Measurements from ENCODE around the gene RASIP1.
"Not testable (repeated sequence)": the region's sequence is repeated elsewhere in the genome, so short reads cannot be mapped to it uniquely, and the experiment has no call there.

Gene RASIP1

DNA sequence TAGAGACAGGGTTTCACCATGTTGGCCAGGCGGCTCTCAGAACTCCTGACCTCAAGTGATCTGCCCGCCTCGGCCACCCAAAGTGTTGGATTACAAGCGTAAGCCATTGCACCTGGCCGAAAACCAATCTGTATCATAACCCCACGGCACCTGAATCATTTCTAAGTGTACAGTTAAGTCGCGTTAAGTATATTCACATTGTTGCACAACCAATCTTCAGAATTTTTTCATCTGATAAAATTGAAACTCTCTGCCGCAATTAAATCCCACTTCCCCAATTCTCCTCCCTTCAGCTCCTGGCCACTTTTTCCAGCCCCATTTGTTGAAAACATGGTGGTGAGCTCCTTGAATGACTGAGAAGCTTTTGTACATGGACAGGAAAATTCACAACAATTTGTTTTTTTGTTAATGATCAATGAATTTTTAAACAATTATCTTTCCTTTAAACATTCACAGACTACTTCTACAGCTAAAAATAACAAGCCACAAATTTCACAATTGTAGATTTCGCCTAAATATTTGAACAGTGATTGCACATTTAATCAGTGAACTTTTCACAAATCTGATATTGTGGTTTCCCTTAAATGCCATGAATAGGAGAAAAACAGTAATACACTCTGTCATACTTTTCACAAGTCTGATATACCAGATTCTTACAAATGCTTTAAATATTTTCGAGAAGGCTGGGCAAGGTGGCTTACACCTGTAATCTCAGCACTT lies 28.7 kb upstream of the RASIP1 start:
- ATAC-seq (ENCODE audit: insufficient read depth, low read depth), result no peak
- H4K20me1 ChIP-seq (ENCODE audit: insufficient read depth, low read length), result no peaks in the 10 kb centered on the region
- H2AFZ ChIP-seq (ENCODE audit: low read depth, low read length), result no peak overlapping the region
- no peaks in the 10 kb centered on the region for H3K27me3 ChIP-seq (ENCODE audit: insufficient read depth, low read length, poor library complexity)
- DNase-seq, result no peak
- no peak overlapping the region for H3K9ac ChIP-seq (ENCODE audit: low read depth, low read length)
- TF ChIP-seq, protein P1, sequence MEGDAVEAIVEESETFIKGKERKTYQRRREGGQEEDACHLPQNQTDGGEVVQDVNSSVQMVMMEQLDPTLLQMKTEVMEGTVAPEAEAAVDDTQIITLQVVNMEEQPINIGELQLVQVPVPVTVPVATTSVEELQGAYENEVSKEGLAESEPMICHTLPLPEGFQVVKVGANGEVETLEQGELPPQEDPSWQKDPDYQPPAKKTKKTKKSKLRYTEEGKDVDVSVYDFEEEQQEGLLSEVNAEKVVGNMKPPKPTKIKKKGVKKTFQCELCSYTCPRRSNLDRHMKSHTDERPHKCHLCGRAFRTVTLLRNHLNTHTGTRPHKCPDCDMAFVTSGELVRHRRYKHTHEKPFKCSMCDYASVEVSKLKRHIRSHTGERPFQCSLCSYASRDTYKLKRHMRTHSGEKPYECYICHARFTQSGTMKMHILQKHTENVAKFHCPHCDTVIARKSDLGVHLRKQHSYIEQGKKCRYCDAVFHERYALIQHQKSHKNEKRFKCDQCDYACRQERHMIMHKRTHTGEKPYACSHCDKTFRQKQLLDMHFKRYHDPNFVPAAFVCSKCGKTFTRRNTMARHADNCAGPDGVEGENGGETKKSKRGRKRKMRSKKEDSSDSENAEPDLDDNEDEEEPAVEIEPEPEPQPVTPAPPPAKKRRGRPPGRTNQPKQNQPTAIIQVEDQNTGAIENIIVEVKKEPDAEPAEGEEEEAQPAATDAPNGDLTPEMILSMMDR (IDR thresholded peaks at IDR 0.05; ENCODE audit: borderline replicate concordance, extremely low read depth, low read length, poor library complexity, severe bottlenecking), result no peak
- TF ChIP-seq EZH2 (IDR thresholded peaks at IDR 0.05; ENCODE audit: borderline replicate concordance, low read depth, low read length, severe bottlenecking), result no peak
- no peak overlapping the region for H3K27ac ChIP-seq (ENCODE audit: low read length)
- H3K4me2 ChIP-seq (ENCODE audit: insufficient read depth, low read length), result no peak overlapping the region
- no peaks in the 10 kb centered on the region for H3K79me2 ChIP-seq (ENCODE audit: insufficient read depth, low read length)
- no peak overlapping the region for H3K4me3 ChIP-seq (ENCODE audit: low read depth in 1 of 2, low read length in 2 of 2)
- H3K4me1 ChIP-seq (ENCODE audit: insufficient read depth, low read length), result no peaks in the 10 kb centered on the region
- H3K36me3 ChIP-seq (ENCODE audit: insufficient read depth, low read length), result no peaks in the 10 kb centered on the region
- no peaks in the 10 kb centered on the region for H3K9me3 ChIP-seq (ENCODE audit: insufficient read depth, low read length, severe bottlenecking)

DNA sequence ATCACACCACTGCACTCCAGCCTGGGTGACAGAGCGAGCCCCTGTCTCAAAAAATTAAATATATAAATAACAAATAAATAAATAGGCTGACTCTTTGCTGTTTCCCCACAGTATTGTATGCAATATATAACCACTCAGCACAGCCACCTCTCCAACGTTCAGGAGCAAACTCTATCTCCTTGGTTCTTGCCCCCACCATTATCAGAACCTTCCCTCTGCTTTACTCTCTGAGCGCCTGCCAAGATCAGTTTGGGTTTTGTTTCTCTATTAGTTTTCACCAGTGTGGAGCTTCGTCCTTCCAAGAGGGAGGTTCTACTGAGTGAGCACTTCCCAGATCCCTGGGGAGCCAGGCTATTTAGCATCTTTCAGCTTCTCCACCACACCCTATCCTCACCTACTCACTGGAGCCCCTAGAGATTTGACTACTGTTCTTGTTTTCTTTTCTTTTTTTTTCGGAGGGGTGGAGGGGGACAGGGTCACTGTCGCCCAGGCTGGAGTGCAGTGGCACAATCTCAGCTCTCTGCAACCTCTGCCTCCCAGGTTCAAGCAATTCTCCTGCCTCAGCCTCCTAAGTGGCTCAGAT lies 27.9 kb upstream of the RASIP1 start:
- H3K27ac ChIP-seq (ENCODE audit: low read length); H2AFZ ChIP-seq (ENCODE audit: low read depth, low read length); H3K9ac ChIP-seq (ENCODE audit: low read depth, low read length); H3K79me2 ChIP-seq (ENCODE audit: insufficient read depth, low read length); ATAC-seq (ENCODE audit: insufficient read depth, low read depth); H3K9me3 ChIP-seq (ENCODE audit: insufficient read depth, low read length, severe bottlenecking); H4K20me1 ChIP-seq (ENCODE audit: insufficient read depth, low read length); H3K4me3 ChIP-seq (ENCODE audit: low read depth in 1 of 2, low read length in 2 of 2); DNase-seq; H3K4me1 ChIP-seq (ENCODE audit: insufficient read depth, low read length); H3K27me3 ChIP-seq (ENCODE audit: insufficient read depth, low read length, poor library complexity); H3K36me3 ChIP-seq (ENCODE audit: insufficient read depth, low read length); H3K4me2 ChIP-seq (ENCODE audit: insufficient read depth, low read length): not testable (repeated sequence)

DNA sequence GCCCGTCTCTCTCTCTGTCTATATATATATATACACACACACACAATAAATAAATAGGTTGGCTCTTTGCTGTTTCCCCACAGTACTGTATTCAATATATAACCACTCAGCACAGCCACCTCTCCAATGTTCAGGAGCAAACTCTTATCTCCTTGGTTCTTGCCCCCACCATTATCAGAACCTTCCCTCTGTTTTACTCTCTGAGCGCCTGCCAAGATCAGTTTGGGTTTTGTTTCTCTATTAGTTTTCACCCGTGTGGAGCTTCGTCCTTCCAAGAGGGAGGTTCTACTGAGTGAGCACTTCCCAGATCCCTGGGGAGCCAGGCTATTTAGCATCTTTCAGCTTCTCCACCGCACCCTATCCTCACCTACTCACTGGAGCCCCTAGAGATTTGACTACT lies 25.4 kb upstream of the RASIP1 start:
- H3K79me2 ChIP-seq (ENCODE audit: insufficient read depth, low read length); H3K27me3 ChIP-seq (ENCODE audit: insufficient read depth, low read length, poor library complexity); H3K4me2 ChIP-seq (ENCODE audit: insufficient read depth, low read length); H4K20me1 ChIP-seq (ENCODE audit: insufficient read depth, low read length); H3K9me3 ChIP-seq (ENCODE audit: insufficient read depth, low read length, severe bottlenecking); ATAC-seq (ENCODE audit: insufficient read depth, low read depth); H3K4me1 ChIP-seq (ENCODE audit: insufficient read depth, low read length); DNase-seq; H3K36me3 ChIP-seq (ENCODE audit: insufficient read depth, low read length); H2AFZ ChIP-seq (ENCODE audit: low read depth, low read length); H3K9ac ChIP-seq (ENCODE audit: low read depth, low read length); H3K27ac ChIP-seq (ENCODE audit: low read length); H3K4me3 ChIP-seq (ENCODE audit: low read depth in 1 of 2, low read length in 2 of 2): not testable (repeated sequence)

DNA sequence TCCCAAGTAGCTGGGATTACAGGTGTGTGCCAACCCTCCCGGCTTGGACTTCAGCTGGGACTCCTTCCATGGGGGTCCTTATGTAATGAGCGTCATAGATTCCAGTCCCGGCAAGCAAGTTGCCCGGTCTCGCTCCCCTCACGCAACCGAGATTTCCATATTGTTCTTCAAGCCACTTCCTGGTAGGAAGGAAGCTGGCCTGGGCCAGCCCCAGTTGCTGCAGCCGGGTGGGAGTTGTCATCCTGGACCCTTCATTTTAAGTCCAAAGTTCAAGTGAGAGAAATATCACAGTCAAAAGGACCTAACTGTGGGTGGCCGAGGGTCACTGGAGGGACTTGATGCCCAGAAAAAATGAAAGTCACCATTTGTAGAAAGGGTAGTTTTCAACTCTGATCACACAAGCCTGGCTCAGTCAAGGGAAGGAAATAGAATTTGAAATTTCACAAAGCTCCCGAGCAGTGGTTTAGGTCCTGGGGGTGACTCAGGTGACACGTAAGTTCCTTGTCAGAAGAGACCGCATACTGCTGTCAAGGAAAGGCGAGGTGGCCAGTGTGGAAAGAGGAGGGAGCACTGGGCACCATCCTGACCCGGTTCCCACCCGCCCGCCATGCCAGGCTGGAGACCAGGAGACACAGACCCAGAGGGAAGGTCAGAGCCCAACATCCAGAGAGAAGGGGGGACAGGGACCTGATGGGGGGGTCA lies 20.2 kb upstream of the RASIP1 start:
- Histone ChIP-seq H3K9me3 (ENCODE audit: insufficient read depth, low read length, severe bottlenecking) (no peaks in the 10 kb centered on the region), H3K36me3 (ENCODE audit: insufficient read depth, low read length) (no peaks in the 10 kb centered on the region), H3K4me3 (ENCODE audit: low read depth in 1 of 2, low read length in 2 of 2) (no peak overlapping the region), H3K79me2 (ENCODE audit: insufficient read depth, low read length) (no peaks in the 10 kb centered on the region), H2AFZ (ENCODE audit: low read depth, low read length) (no peak overlapping the region), H4K20me1 (ENCODE audit: insufficient read depth, low read length) (no peaks in the 10 kb centered on the region), H3K9ac (ENCODE audit: low read depth, low read length) (no peak overlapping the region), H3K27me3 (ENCODE audit: insufficient read depth, low read length, poor library complexity) (peaks cover 8% of the 10 kb centered on the region), H3K27ac (ENCODE audit: low read length) (no peak overlapping the region), H3K4me1 (ENCODE audit: insufficient read depth, low read length) (no peaks in the 10 kb centered on the region), H3K4me2 (ENCODE audit: insufficient read depth, low read length) (no peak overlapping the region)
- no peak for TF ChIP-seq EZH2 (IDR thresholded peaks at IDR 0.05; ENCODE audit: borderline replicate concordance, low read depth, low read length, severe bottlenecking)
- TF ChIP-seq, protein P1 (IDR thresholded peaks at IDR 0.05; ENCODE audit: borderline replicate concordance, extremely low read depth, low read length, poor library complexity, severe bottlenecking), result no peak
- no peak for DNase-seq
- ATAC-seq (ENCODE audit: insufficient read depth, low read depth), result no peak
